Measurements from ENCODE around the gene WDR59. TPM values are rescaled to one million over a fixed set of nuclear protein-coding genes. Genes with fewer than 3 reads are reported as not detected.
A peak's percentile ranks its signal among the peaks of the same experiment; 100 is the strongest.
"Not testable (repeated sequence)": the region's sequence is repeated elsewhere in the genome, so short reads cannot be mapped to it uniquely, and the experiment has no call there.

WDR59 gene
- total RNA-seq, 2 experiments from 2014 or later = 67.1 to 72.3 TPM

- Mint-ChIP-seq H3K27ac (no peak overlapping the region), H3K36me3 (ENCODE audit: low read depth) (peaks cover 32% of the 10 kb centered on the region), H3K4me1 (peaks cover 26% of the 10 kb centered on the region), H3K9me3 (peaks cover 15% of the 10 kb centered on the region), H3K27me3 (no peaks in the 10 kb centered on the region), H3K4me3 (no peak overlapping the region)
- DNase-seq = no peak
- ChIA-PET CTCF (no interaction called here), POLR2A (no interaction called here)
These were observed 37.6 kb upstream of the WDR59 start for GRCh38 chr16:75022567-75022966.

- H3K36me3 Mint-ChIP-seq (ENCODE audit: low read depth) = peaks cover 32% of the 10 kb centered on the region
- ChIA-PET CTCF (no interaction called here), POLR2A (no interaction called here)
- H3K9me3 Mint-ChIP-seq = peaks cover 15% of the 10 kb centered on the region
- peaks cover 26% of the 10 kb centered on the region for H3K4me1 Mint-ChIP-seq
- no peak overlapping the region for H3K4me3 Mint-ChIP-seq
- no peak overlapping the region for H3K27ac Mint-ChIP-seq
- H3K27me3 Mint-ChIP-seq = no peaks in the 10 kb centered on the region
- no peak for DNase-seq
These were observed 36.5 kb upstream of the WDR59 start for GRCh38 chr16:75021410-75021809.

- H3K4me1 Mint-ChIP-seq = peaks cover 23% of the 10 kb centered on the region
- CTCF ChIA-PET = interaction anchor here (0.6 to 1.9 kb wide), 2 partner anchors 11 to 92 kb away, joined by 4 to 10 read pairs; no protein-coding TSS in a partner anchor
- H3K4me3 Mint-ChIP-seq = no peak overlapping the region
- peaks cover 32% of the 10 kb centered on the region for H3K36me3 Mint-ChIP-seq (ENCODE audit: low read depth)
- H3K27me3 Mint-ChIP-seq = no peaks in the 10 kb centered on the region
- peaks cover 15% of the 10 kb centered on the region for H3K9me3 Mint-ChIP-seq
- no peak for DNase-seq
- H3K27ac Mint-ChIP-seq = no peak overlapping the region
- POLR2A ChIA-PET = interaction anchor here (1.2 kb wide), 1 partner anchor 23 kb away, joined by 4 read pairs; no protein-coding TSS in a partner anchor
These were observed 34.7 kb upstream of the WDR59 start for GRCh38 chr16:75019586-75019985.

GRCh38 chr16:75019007-75019406, 34.1 kb upstream of the WDR59 start:
- Mint-ChIP-seq H3K36me3 (ENCODE audit: low read depth) (peaks cover 32% of the 10 kb centered on the region), H3K4me1 (peaks cover 19% of the 10 kb centered on the region), H3K27ac (no peak overlapping the region), H3K9me3 (peaks cover 15% of the 10 kb centered on the region), H3K4me3 (no peak overlapping the region), H3K27me3 (no peaks in the 10 kb centered on the region)
- ChIA-PET CTCF (interaction anchor here (0.7 to 1.9 kb wide), 2 partner anchors 92 to 103 kb away, joined by 3 to 10 read pairs; no protein-coding TSS in a partner anchor), POLR2A (no interaction called here)
- no peak for DNase-seq

GRCh38 chr16:75017670-75018525, 33.0 kb upstream of the WDR59 start:
- peaks cover 15% of the 10 kb centered on the region for H3K9me3 Mint-ChIP-seq
- no peak for DNase-seq
- peaks cover 22% of the 10 kb centered on the region for H3K4me1 Mint-ChIP-seq
- H3K4me3 Mint-ChIP-seq = no peak overlapping the region
- POLR2A ChIA-PET = no interaction called here
- no peaks in the 10 kb centered on the region for H3K27me3 Mint-ChIP-seq
- no peak overlapping the region for H3K27ac Mint-ChIP-seq
- peaks cover 28% of the 10 kb centered on the region for H3K36me3 Mint-ChIP-seq (ENCODE audit: low read depth)
- CTCF ChIA-PET = interaction anchor here (1.4 to 1.9 kb wide), 2 partner anchors 88 to 93 kb away, joined by 3 to 10 read pairs; no protein-coding TSS in a partner anchor

GRCh38 chr16:75016451-75017081, 31.6 kb upstream of the WDR59 start:
- Mint-ChIP-seq H3K36me3 (ENCODE audit: low read depth) (peaks cover 20% of the 10 kb centered on the region), H3K4me1 (peaks cover 32% of the 10 kb centered on the region)
- H3K27me3 Mint-ChIP-seq, H3K4me3 Mint-ChIP-seq, POLR2A ChIA-PET, H3K9me3 Mint-ChIP-seq, H3K27ac Mint-ChIP-seq, DNase-seq: not testable (repeated sequence)
- CTCF ChIA-PET = interaction anchor here (1.2 kb wide), 1 partner anchor 32 kb away, joined by 3 read pairs; no protein-coding TSS in a partner anchor

GRCh38 chr16:75014318-75014717, 29.4 kb upstream of the WDR59 start:
- Mint-ChIP-seq H3K4me1 (peaks cover 41% of the 10 kb centered on the region), H3K27me3 (no peaks in the 10 kb centered on the region), H3K9me3 (no peaks in the 10 kb centered on the region), H3K36me3 (ENCODE audit: low read depth) (peaks cover under 1% of the 10 kb centered on the region), H3K27ac (no peak overlapping the region), H3K4me3 (no peak overlapping the region)
- no peak for DNase-seq
- CTCF ChIA-PET = interaction anchor here (0.6 kb wide), 1 partner anchor 162 kb away, joined by 4 read pairs; no protein-coding TSS in a partner anchor
- POLR2A ChIA-PET = no interaction called here

GRCh38 chr16:75013123-75013522, 28.2 kb upstream of the WDR59 start:
- not testable (repeated sequence) for DNase-seq; H3K36me3 Mint-ChIP-seq (ENCODE audit: low read depth); H3K27me3 Mint-ChIP-seq; H3K9me3 Mint-ChIP-seq; H3K4me3 Mint-ChIP-seq
- Mint-ChIP-seq H3K4me1 (peaks cover 39% of the 10 kb centered on the region), H3K27ac (peak overlapping the region; percentile 77)
- ChIA-PET POLR2A (interaction anchor here (1.0 to 4.1 kb wide), 5 partner anchors 14 to 97 kb away, joined by 4 to 23 read pairs (median 11); partner anchors contain the start of gene ZNRF1), CTCF (interaction anchor here (1.3 to 6.2 kb wide), 3 partner anchors 28 to 150 kb away, joined by 4 to 62 read pairs (median 5); partner anchors contain the start of gene WDR59)

- Mint-ChIP-seq H3K27ac (peak overlapping the region; percentile 77), H3K4me1 (peaks cover 38% of the 10 kb centered on the region), H3K36me3 (ENCODE audit: low read depth) (peaks cover 3% of the 10 kb centered on the region), H3K27me3 (no peaks in the 10 kb centered on the region), H3K4me3 (peak overlapping the region; percentile 64), H3K9me3 (no peaks in the 10 kb centered on the region)
- ChIA-PET CTCF (interaction anchor here (0.6 to 6.2 kb wide), 6 partner anchors 11 to 149 kb away, joined by 3 to 62 read pairs (median 4); partner anchors contain the start of gene WDR59), POLR2A (interaction anchor here (0.7 to 4.1 kb wide), 8 partner anchors 14 to 312 kb away, joined by 3 to 23 read pairs (median 8); partner anchors contain the start of genes MLKL, WDR59 and ZNRF1)
- no peak for DNase-seq
These were observed 27.6 kb upstream of the WDR59 start for GRCh38 chr16:75012380-75013081.

- Mint-ChIP-seq H3K9me3 (no peaks in the 10 kb centered on the region), H3K27me3 (no peaks in the 10 kb centered on the region), H3K4me1 (peaks cover 38% of the 10 kb centered on the region), H3K36me3 (ENCODE audit: low read depth) (peaks cover 5% of the 10 kb centered on the region), H3K4me3 (peak overlapping the region; percentile 64), H3K27ac (peak overlapping the region; percentile 77)
- DNase-seq = peak; percentile 40
- ChIA-PET CTCF (interaction anchor here (0.6 to 6.2 kb wide), 8 partner anchors 10 to 149 kb away, joined by 3 to 62 read pairs (median 4); partner anchors contain the start of genes WDR59 and ZNRF1), POLR2A (interaction anchor here (0.9 to 4.1 kb wide), 7 partner anchors 13 to 311 kb away, joined by 3 to 23 read pairs (median 9); partner anchors contain the start of genes MLKL, WDR59 and ZNRF1)
These were observed 26.8 kb upstream of the WDR59 start for GRCh38 chr16:75011634-75012307.

- ChIA-PET POLR2A (interaction anchor here (2.1 to 4.1 kb wide), 4 partner anchors 11 to 99 kb away, joined by 8 to 23 read pairs (median 14); partner anchors contain the start of genes WDR59 and ZNRF1), CTCF (interaction anchor here (1.7 to 6.2 kb wide), 2 partner anchors 12 to 99 kb away, joined by 5 to 62 read pairs; partner anchors contain the start of gene ZNRF1)
- Mint-ChIP-seq H3K4me3 (no peak overlapping the region), H3K4me1 (peaks cover 38% of the 10 kb centered on the region), H3K27me3 (no peaks in the 10 kb centered on the region), H3K9me3 (no peaks in the 10 kb centered on the region), H3K27ac (no peak overlapping the region), H3K36me3 (ENCODE audit: low read depth) (peaks cover 5% of the 10 kb centered on the region)
- no peak for DNase-seq
These were observed 25.5 kb upstream of the WDR59 start for GRCh38 chr16:75010427-75010826.

- CTCF ChIA-PET = interaction anchor here (1.9 to 6.2 kb wide), 2 partner anchors 9 to 102 kb away, joined by 7 to 62 read pairs; partner anchors contain the start of gene ZNRF1
- DNase-seq = no peak
- H3K9me3 Mint-ChIP-seq = no peaks in the 10 kb centered on the region
- H3K4me3 Mint-ChIP-seq = no peak overlapping the region
- POLR2A ChIA-PET = no interaction called here
- peaks cover 10% of the 10 kb centered on the region for H3K36me3 Mint-ChIP-seq (ENCODE audit: low read depth)
- H3K27me3 Mint-ChIP-seq = no peaks in the 10 kb centered on the region
- H3K27ac Mint-ChIP-seq = no peak overlapping the region
- H3K4me1 Mint-ChIP-seq = peaks cover 32% of the 10 kb centered on the region
These were observed 22.5 kb upstream of the WDR59 start for GRCh38 chr16:75007443-75007842.
